Inferior parietal cortex (tissue), 1 donor: ENCODE data around the gene OTOF.

Experiments
- DNase-seq: peaks from one replicate; pipeline ENCODE4 v3.0.0-alpha.2; 2016; ENCODE audit errors: extremely low spot score

OTOF gene

DNA sequence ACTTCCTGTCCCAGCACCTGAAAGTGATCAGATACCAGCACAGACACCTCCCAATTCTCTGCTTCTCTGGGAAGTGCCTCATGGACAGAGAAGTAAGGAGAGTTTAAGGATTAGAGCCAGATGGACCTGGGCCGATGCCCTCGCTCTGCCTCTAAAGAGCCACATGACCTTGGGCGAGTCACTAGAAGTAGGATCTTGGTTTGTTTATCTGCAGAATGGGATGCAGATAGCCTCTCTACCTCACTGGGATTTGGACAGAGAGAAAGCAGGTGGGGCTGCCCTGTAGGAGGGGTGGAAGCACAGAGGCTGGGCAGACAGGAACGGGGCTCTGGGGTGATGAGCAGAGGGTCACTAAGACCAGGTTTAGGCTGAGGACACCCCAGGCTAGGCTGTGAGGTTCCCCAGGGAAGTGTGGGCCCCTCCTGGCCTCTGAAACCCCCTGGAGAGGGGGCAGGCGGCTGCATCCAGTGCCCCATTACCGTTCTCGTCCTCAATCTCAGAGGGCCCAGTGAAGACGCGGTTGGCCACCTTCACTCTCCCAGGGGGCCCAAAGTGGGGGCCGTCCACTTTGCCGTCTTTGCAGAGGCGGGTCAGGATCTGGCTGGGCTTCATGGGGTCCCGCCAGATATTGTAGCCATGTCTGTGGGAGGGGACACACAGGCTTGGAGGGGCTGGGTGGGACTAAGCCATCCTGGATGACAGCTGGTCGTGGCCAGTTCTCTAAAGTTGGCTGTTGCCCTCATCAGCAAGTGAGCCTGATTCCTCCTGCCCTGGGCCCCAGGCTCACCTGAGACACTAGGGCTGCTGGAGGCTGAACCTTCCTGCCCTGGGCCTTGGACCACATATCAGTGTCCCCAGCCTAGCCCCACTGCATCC lies 13.3 kb downstream of the OTOF start:
- DNase-seq: no peak

DNA sequence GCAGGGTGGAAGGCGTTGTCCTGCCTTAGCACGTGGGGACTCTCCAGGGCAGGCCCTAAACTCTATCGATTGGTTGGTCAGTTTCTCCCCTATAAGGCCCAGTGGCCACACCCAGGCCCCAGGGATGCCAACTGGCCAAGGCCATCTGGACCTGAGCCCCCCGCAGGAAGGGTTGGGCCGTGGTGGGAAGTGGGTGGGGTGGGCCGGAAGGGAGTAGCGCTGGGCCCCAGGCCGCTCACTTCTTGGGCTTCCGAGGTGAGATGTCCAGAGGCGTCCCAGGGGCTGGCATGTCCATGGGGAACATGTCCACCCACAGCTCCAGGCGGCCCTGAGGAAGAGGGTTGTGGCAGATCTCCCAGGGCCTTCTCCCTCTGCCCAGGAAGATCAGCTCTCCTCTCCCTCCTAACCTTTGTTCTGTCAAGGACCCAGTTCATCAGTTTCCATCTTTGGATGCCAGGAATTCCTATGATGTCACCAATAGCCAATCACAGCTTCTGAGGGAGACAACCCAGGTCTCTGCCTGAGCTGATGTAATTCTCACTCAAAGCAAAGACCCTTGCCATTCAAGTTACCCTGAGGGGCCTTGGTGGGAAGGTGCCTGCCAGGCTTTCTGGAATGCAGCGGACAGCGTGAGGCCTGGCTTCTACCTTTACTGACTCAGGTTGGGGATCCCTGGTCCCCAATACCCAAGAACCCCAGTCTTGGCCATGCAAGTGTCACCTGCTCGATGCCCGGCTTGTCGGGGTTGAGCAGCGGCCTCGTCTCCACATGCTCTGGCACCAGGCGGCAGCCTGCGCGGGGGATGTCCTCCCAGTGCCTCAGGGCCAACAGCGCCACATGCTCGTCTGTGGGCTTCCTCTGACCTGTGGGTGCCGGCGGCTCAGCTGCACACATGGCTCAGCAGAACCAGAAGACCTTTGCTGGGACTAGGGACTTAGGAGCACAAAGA lies 14.4 kb downstream of the OTOF start:
- DNase-seq: no peak

DNA sequence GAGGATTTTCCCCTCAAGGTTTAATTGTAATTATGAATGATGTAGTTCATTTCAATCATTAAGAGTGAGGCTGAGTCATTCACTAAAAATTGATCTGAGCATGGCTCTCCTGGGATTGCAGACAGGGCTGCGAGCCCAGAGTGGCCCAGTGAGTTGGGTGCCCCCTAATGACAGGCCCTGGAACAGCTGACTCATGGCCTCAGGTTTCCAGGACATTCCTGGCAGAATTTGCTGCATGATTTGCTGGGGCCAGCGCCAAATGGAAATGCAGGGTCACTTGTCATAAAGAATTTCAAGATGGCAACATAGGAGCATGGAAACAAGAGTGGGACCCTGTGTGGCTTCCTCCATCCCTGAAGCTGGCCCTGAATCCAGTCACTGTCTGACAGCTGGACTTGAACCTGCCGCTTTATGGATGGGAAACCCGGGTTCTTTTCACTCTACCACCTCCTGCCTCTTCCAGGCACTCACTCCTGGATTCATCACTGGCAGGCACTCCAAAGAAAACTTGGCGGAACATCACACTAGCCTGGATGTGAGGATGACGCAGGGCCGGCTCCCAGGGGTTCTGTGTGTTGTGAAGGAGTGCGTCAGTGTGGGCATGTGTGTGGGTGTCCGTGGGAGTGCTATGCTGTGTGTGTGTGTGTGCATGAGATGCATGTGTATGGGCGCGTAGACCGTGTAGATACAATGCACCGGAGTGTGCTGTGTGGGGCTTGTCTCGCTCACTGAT lies 15.2 kb downstream of the OTOF start:
- DNase-seq: peak; percentile 13

DNA sequence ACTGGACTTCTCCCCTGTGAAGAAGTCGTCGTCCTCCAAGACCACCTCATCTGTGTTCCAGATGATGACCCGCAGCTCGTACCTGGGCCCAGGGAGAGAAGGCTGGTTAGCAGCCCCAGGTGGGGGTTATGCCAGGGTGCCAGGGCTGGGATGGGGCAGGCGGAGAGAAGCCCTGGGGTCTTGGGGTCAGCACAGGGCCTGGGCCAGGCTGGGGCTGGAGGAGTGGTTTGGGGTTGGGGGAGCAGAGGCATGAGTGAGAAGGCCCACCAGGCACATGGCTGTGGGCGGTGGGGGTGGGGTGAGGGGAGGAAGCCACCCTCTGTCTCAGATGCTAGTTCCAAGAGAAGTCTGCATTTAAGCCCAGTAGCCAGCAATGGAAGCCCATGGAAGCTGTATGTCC lies 15.8 kb downstream of the OTOF start:
- no peak for DNase-seq

DNA sequence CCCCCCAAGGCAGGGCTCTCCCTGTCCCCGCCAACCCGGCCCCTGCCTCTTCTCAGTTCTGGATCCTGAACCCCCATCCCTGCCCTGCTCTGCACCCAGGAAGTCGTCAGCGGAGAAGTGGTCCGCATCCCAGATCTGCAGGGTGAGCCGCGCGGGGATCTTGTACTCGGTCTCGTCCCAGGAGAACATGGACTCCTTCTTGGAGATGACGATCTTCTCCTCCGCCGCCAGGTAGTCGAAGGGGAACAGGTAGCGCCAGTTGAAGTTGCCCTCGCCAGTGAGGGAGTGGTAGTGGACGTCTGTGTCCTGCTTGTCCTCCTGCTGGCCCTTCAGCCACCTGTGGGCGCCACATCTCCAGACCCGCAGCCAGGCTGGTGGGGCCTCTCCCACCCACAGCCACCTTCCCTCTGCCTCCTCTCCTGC lies 16.3 kb downstream of the OTOF start:
- no peak for DNase-seq

DNA sequence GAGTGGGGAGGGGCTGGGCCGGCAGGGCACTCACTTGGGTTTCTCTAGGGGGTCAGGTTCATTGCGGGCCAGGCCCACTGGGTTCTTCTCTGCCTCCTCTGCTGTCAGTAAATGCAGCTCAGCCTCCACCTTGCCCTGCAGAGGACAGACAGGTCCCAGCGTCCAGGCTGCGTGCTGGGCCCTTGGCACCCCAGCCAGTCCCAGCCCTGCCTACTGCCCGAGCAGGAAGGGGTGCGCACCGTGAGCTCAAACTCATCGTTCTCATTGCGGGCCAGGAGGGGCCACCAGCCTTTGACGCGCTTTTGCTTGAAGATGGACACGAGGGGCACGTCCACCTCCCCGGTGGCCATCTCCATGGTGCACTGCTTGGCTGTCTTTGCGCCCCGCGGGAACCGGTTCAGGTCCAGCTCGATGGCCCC lies 17.3 kb downstream of the OTOF start:
- no peak for DNase-seq

DNA sequence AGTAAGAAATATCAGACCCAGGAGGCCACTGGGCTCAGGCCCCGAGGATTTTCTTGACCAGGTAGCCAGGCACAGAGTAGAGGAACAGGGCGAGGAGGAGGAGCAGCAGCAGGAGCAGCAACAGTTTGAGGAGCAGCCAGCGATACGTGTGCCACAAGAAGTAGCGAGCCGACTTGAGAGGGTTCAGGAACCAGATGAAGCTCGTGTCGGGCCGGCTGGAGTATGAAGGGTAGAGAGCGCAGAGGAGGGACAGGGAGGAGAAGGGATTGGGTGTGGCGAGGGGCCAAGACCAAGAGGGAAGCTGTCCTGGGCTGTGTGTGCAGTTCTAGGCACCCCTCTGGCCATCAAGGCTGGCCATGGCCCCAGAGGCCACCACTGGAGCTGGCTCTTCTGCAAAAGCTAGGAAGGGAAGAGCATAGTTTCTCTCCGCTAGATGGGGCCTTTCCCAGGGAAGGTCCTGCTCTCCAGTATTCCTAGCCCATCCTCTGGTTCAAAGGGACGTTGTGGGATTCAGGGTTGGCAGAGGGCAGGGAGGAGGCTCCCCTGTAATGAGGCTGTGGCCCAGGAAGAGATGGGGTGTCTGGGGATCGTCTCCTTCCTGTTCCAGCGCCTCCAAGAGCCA lies 17.8 kb downstream of the OTOF start:
- DNase-seq: no peak

DNA sequence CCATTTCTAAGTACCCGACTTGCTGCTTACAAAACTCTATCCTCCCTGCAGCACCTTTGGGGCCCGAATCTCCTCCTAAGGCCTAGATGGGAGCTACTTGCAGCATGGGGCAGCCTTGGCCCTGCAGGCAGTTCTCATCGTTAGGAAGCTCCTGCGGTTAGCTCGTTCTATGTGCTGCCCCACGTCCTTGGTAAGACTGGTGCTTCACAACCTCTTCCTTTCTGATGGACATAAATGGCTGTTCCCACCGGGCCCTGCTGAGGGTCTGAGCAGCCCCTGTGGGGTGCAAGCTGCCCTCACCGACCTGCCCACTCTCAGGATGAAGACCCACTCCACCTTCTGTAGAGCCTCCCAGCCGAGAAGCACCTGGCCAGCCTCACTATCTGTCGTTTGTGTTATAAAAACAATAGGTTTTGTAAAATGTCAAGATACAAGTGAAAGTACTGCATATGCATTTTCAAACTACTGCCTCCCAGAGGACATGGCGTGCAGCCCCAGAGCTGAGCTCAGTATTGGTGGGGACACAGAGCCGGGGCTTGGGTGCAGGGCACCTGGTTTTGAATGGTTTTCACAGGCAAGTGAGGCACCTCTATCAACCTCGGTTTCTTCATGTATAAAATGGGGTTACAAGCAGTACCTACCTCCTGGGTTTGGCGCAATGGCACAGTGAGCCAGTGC lies 19.4 kb downstream of the OTOF start:
- DNase-seq: no peak

DNA sequence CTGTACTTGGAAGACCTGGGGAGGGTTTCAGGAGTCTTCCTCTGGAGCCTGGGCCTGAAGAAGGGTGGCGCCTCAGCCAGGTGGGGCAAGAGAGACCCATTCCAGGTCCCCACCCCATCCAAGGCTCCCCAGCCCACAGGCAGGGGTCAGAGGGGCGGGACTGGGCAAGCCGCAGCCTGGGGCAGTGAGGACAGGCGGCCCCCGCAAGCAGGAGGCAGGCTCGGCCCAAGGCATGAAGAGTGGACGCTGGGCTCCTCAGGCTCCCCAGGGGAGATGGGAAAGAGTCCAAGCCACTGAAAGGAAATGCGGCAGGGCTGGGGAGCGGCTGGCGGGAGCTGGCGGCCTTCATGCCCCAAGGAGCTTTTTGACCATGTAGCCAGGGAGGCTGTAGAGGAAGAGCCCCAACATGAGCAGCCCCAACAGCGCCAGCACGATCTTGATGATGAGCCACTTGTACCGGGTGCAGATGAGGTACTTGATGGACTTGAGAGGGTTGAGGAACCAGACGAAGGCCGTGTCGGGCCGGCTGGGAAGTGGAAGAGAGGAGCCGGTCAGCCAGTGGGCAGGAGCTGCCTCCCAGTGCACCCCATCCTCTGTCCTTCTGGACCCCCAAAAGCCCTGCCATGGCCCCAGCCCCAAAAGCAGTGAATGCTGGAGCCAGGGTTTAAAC lies 20.1 kb downstream of the OTOF start:
- no peak for DNase-seq

DNA sequence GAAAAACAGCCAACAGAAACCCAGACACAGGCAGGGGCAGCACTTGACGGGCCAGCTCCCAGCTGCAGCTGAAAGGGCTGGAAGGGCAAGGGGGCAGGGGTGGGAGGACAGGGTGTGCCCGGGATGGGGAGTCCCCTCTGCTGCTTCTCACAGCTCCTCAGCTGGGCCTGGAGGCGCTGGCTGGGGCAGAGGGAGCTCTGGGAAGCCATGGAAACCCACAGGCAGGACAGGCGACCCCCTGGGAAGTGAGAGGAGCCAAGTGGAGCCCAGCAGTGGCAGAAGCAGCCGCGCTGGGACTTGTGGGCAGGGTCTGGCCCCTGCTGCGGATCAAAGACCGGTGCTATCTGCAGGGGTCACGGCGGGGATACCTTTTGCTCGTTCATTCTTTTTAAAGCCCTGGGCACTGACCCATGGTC lies 20.7 kb downstream of the OTOF start:
- no peak for DNase-seq

DNA sequence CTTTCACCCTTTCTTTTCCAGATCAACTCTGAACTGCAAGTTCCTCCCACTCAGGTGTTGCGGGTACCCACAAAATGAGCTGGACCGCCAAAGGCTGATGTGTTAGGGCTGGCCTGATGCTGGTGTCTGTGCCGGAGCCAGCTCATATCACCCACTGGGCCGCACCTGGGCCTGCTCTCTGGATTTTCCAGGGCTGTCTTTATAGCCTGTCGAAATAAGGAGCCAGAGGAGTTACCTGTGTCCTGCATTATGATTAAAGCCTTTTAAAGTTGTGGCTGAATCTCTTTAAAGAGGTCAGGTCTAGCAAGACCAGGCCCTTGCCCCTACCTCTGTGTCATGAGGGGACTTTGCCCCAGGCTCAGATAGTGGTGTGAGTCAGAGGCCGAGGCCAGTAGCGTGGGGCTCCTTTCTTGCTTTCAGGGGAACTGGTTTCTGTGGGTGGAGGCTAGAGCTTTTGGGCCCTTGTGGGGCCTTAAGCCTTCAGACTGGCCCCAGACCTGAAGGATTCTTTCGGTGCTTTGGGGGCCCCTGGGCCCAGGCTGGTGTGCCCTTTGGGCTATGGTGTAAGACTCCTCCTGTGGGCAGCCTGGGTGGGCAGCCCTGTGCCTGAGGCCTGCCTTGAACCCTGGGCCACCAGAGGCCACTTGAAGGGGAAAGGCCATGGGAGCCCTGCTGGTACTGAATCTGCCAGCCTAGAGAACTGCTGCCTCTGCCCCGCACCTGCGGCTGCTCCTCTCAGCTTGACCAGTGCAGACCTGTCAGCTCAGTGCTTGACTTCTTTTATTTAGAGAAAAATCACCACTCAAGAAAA lies 21.3 kb downstream of the OTOF start:
- DNase-seq: no peak

DNA sequence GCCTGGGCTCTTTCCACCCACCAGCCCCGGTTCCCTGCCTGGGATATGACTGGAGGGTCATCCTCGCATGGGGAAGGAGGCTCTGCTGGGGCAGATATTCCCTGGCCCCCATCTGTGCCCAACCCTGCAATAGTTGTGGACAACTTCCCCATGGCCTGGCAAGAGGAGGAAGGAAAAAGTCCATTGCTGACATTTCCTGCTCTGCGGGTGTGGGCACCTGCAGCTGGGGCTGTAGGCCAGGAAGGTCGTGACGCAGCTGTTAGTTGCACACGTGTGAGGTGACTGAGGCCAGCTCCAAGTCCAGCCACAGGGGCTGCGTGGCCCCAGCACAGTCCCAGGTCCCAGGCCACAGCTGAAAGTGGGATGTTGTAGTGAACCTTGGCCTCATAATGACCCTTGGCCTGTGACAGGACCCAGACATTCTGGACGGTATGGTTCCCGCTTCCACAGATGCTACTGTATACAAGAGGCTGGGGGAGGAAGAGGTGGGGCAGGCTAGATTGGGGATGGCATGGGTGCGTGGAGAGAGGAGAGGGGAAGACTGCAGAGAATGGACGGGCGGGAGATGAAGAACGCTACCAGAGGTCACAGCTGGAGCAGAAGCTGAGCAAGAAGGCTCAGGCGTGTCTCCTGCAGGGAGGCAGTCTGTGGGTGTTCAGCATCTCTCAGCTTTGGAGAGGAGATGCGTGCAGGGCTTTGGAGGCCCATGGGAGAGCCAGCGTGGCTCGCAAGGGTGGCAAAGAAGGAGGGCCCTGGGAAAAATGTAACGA lies 22.1 kb downstream of the OTOF start:
- no peak for DNase-seq

DNA sequence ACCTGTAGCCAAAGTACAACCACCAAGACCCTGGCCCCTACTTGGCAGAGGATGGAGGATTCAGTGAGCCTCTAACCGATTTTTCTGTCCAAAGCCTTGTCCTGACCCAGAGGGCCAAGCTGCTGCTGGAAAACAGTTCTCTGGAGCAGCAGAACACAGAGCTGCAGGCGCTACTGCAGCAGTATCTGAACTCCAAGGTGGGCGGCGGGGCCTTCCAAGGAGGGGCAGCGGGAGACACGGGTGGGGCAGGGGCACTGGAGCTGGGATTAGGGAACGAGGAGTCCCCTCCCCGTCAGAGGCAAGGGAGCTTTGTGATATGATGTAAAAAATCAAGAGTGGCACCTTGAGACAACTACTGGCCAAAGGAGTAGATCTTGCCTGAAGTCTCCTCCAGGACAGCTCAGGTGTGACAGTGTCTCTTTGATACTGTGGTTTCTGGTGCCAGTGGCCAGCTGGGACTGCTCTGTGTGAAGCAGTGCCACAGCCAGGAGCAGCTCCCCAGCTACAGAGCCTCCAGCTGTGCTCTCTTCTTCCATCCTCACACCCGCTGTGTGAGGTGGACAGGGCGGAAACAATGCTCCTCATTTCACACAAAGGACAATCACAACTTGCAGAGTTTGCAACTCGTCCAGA lies 22.8 kb downstream of the OTOF start:
- no peak for DNase-seq

DNA sequence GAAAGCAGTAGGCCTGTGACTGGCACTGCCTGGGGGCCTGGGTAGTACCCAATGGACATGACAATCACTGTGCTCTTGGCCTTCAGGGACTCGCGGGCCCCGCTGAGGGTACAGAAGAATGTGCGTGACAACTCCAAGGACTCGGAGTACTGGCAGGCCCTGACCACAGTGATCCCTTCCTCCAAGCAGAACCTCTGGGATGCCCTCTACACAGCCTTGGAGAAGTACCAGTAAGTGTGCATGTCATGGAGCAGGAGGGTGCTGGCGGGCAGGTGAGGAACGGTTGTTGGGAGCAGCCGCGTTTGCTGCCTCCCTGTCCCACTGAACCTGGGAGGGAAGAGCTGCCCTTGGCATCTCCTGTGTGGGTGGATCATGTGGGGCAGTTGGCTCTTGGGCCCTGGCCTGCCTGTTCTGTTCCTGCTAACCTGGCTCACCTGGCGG lies 23.3 kb downstream of the OTOF start:
- DNase-seq: no peak

DNA sequence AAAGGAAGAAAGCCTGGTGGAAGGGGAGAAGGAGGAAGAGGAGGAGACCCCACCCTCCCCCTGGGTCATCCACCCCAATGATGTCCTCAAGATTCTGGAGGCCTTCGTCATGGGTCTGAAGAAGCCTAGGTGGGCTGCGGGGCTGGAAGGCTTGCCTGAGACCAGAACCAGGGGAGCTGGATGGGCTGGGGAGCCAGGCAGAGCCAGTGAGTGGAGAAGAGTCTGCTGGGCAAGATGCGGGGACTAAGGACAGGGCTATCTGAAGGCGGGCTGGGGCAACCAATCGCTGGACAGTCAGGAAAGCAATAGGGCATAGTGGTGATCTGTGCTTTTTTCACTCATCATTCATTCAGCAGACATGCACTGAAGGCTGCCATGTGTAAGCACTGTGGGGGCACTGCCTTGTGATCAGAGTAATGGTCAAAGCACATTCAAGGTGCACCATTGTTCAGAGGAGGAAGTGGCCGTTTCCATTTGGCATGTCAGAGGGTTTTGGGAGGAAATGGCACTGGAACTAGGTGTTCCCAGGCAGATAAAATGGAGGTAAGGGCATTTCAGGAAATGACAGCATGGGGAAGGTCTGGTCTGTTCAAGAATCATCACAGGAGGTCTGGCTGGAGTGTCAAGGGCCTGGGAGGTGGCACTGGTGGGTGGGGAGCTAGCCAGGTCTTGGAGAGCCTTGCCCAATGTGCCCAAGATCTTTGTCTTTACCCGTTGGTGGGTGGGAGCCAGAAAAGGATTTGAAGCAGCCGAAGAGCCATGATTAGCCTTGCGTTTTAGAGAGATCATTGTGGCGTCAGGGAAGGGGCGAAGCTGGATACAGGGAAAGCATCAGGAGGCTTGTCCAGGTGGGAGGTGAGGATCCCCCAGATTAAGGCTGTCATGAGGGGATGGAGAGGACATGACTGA lies 24.2 kb downstream of the OTOF start:
- no peak for DNase-seq

DNA sequence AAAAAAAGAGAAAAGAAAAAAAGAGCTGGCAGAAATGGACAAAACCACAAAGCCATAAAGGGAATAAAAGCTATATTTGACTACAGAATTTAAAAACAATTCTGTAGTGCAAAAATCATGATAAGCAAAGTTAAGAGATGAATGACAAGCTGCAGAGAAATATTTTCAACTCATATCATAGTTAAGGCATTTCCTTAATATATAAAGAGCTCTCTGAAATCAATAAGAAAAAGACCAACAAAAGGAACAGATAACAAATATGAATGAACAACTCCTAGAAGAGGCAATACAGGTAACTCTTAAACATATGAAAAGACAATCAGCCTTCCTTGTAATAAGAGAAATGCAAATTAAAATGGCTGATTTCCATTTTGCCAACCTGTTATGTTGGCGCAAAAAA lies 26.2 kb downstream of the OTOF start:
- no peak for DNase-seq

DNA sequence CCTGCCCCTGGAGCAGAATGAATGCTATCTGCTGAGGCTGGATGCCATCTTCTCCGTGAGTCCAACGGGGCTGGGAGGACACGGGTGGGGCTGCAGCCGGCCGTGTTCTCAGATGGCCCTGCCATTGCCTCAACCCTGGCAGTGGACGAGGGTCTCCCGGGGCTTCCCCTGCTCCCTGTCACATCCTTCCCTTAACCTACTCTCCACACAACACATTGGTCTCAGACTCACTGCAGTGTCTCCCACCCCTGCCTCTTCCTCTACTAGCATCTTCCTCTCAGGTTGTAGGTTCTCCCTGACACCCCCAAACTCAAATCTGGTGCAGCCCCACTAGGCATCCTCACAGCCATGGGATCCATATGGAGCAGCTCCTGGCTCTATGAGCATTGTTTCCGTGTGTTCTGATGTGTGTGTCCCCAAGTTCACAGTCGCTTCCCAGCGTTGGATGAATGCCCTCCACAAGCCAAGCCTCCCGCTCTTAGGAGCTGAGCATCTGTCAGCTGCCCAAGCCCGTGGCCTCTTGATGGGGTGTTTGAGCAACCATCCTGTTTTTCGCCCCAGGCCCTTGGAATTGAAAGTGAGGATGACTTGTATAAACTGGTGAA lies 27.8 kb downstream of the OTOF start:
- no peak for DNase-seq
